Hematopoietic multipotent progenitor cell treated with erythropoietin and hydrocortisone succinate and interleukin-3 and kit ligand, for 8 days (in vitro differentiated cells): Measurements from ENCODE around the gene KIF11.

Source experiments
- DNase-seq: peaks from one replicate; pipeline ENCODE4 v3.0.0-alpha.2; 2015

The KIF11 gene

GRCh38 chr10:92688573-92688926 lies 95.6 kb downstream of the KIF11 start:
- DNase-seq, result no peak

GRCh38 chr10:92688927-92689662 lies 96.2 kb downstream of the KIF11 start:
- DNase-seq, result peak; percentile 66

- DNase-seq, result peak; percentile 81
Measured at GRCh38 chr10:92689663-92690210, 96.8 kb downstream of the KIF11 start, which contains the start of gene HHEX. TSS of gene HHEX (plus strand) at chr10:92689955. CDS start at chr10:92689987, 32 bp downstream.

GRCh38 chr10:92690211-92690914 lies 97.4 kb downstream of the KIF11 start:
- peak; percentile 90 for DNase-seq

- DNase-seq, result no peak
Measured at GRCh38 chr10:92690915-92691590, 98.1 kb downstream of the KIF11 start.

GRCh38 chr10:92691591-92692079 lies 98.7 kb downstream of the KIF11 start:
- peak; percentile 41 for DNase-seq

- DNase-seq, result peak; percentile 44
Measured at GRCh38 chr10:92692080-92692671, 99.2 kb downstream of the KIF11 start.

GRCh38 chr10:92692697-92693533 lies 100.0 kb downstream of the KIF11 start:
- no peak for DNase-seq

- DNase-seq, result no peak
Measured at GRCh38 chr10:92693534-92693893, 100.6 kb downstream of the KIF11 start.

GRCh38 chr10:92695679-92696605 lies 103.0 kb downstream of the KIF11 start:
- DNase-seq, result no peak

- no peak for DNase-seq
Measured at GRCh38 chr10:92696606-92697383, 103.9 kb downstream of the KIF11 start.

- no peak for DNase-seq
Measured at GRCh38 chr10:92697663-92698511, 105.0 kb downstream of the KIF11 start.

GRCh38 chr10:92699193-92699517 lies 106.2 kb downstream of the KIF11 start:
- no peak for DNase-seq

GRCh38 chr10:92699518-92700381 lies 106.8 kb downstream of the KIF11 start:
- DNase-seq, result peak; percentile 68

GRCh38 chr10:92702301-92702916 lies 109.5 kb downstream of the KIF11 start:
- peak; percentile 46 for DNase-seq
